SK-N-SH (cell line): ENCODE results near the gene RAVER1. TPM values are rescaled to one million over a fixed set of nuclear protein-coding genes. Genes with fewer than 3 reads are reported as not detected.

Experiments used
- CTCF ChIA-PET: fragments of 300-600, 350-600 bp; formaldehyde crosslinking; extraction: SDS; loops from one replicate; lab custom pipeline; 2021; lab: Yijun Ruan, JAX
- POLR2A ChIA-PET: fragments of 350-600 bp; sonication (Branson Sonifier 250); formaldehyde crosslinking; extraction: SDS; loops from one replicate; lab custom pipeline; 2020; ENCODE audit warnings: antibody characterized with exemption, inconsistent platforms; lab: Yijun Ruan, JAX
- DNase-seq: peaks from one replicate; pipeline ENCODE4 v3.0.0; 2012
- H2AFZ ChIP-seq: fragments of 200-600 bp; sonication (generic); 2 replicates; pipeline ENCODE4 v1.8.1; 2016; ENCODE audit warnings: antibody characterized with exemption, mild to moderate bottlenecking, low read depth
- H3F3A ChIP-seq: fragments of 200-600 bp; sonication (generic); replicated peaks from 2 replicates; pipeline ENCODE3; 2016; ENCODE audit warnings: antibody characterized with exemption, mild to moderate bottlenecking; ENCODE audit not compliant: insufficient read depth
- H3K27ac ChIP-seq, 2 experiments: fragments of 200-500 bp in 1 of 2; fragments of 200-600 bp in 1 of 2; sonication (Bioruptor generic) in 1 of 2; sonication (generic), shearing (Covaris generic) in 1 of 2; 2 replicates each; pipeline versions ENCODE4 v1.5.1 to v1.6.1; 2014 to 2016; ENCODE audit warnings: low read depth in 2 of 2, inconsistent platforms in 1 of 2, low read length in 1 of 2, mild to moderate bottlenecking in 1 of 2, mixed read lengths in 1 of 2
- H3K27me3 ChIP-seq: fragments of 200-600 bp; sonication (generic), shearing (Covaris generic); 2 replicates; pipeline ENCODE4 v1.6.1; 2016; ENCODE audit warnings: mixed run types; ENCODE audit not compliant: insufficient read depth
- H3K36me3 ChIP-seq, 2 experiments: fragments of 200-500 bp in 1 of 2; fragments of 200-600 bp in 1 of 2; sonication (Bioruptor generic) in 1 of 2; sonication (generic) in 1 of 2; replicated peaks in 1 of 2; 2 replicates each; pipeline versions ENCODE3 to v1.5.1; 2014 to 2016; ENCODE audit warnings: low read length in 1 of 2, mild to moderate bottlenecking in 1 of 2; ENCODE audit not compliant: insufficient read depth in 2 of 2, control insufficient read depth in 1 of 2
- H3K4me1 ChIP-seq, 2 experiments: fragments of 200-500 bp in 1 of 2; fragments of 200-600 bp in 1 of 2; sonication (Bioruptor generic) in 1 of 2; sonication (generic), shearing (Covaris generic) in 1 of 2; 2 replicates each; pipeline versions ENCODE4 v1.5.1 to v1.6.1; 2014 to 2016; ENCODE audit warnings: low read depth in 1 of 2, low read length in 1 of 2, mixed run types in 1 of 2; ENCODE audit not compliant: insufficient read depth in 2 of 2, control insufficient read depth in 1 of 2
- H3K4me2 ChIP-seq: fragments of 200-600 bp; sonication (generic), shearing (Covaris generic); 2 replicates; pipeline ENCODE4 v1.6.1; 2017; ENCODE audit warnings: mixed run types
- H3K4me3 ChIP-seq, 2 experiments: fragments of 200-500 bp in 1 of 2; fragments of 200-600 bp in 1 of 2; sonication (Bioruptor generic) in 1 of 2; sonication (generic), shearing (Covaris generic) in 1 of 2; 2 replicates each; pipeline versions ENCODE4 v1.5.1 to v1.8.1; 2014 to 2016; ENCODE audit warnings: low read depth in 2 of 2, inconsistent platforms in 1 of 2, low read length in 1 of 2, mild to moderate bottlenecking in 1 of 2, mixed read lengths in 1 of 2, moderate library complexity in 1 of 2
- H3K79me2 ChIP-seq: fragments of 200-600 bp; sonication (generic); 2 replicates; pipeline ENCODE4 v1.8.1; 2017; ENCODE audit warnings: mild to moderate bottlenecking; ENCODE audit not compliant: insufficient read depth
- H3K9ac ChIP-seq: fragments of 200-600 bp; sonication (generic); 2 replicates; pipeline ENCODE4 v1.6.1; 2017; ENCODE audit warnings: mixed run types
- H3K9me2 ChIP-seq: fragments of 200-600 bp; sonication (generic); 2 replicates; pipeline ENCODE4 v1.6.1; 2017; ENCODE audit warnings: mixed run types
- H3K9me3 ChIP-seq: fragments of 200-600 bp; sonication (generic); 2 replicates; pipeline ENCODE4 v1.6.1; 2017; ENCODE audit warnings: mixed run types, mild to moderate bottlenecking, moderate library complexity
- H4K20me1 ChIP-seq: fragments of 200-600 bp; sonication (generic); 2 replicates; pipeline ENCODE4 v1.6.1; 2017; ENCODE audit warnings: mild to moderate bottlenecking, mixed run types; ENCODE audit not compliant: insufficient read depth
- EP300 ChIP-seq, 2 experiments: IDR thresholded peaks; 2 replicates each; pipeline versions ENCODE4 v1.4.0 to v1.6.1; 2012; ENCODE audit warnings: borderline replicate concordance in 1 of 2, low read depth in 1 of 2, low read length in 1 of 2
- FOXM1 ChIP-seq: IDR thresholded peaks from 2 replicates; pipeline ENCODE4 v1.4.0; 2012; ENCODE audit warnings: low read depth, mild to moderate bottlenecking
- GATA2 ChIP-seq: sonication (generic); formaldehyde crosslinking; IDR thresholded peaks from 2 replicates; pipeline ENCODE4 v1.5.0; 2020; ENCODE audit warnings: mild to moderate bottlenecking, missing genetic modification reagents
- MXI1 ChIP-seq: IDR thresholded peaks from 2 replicates; pipeline ENCODE4 v1.6.1; 2012; ENCODE audit warnings: mild to moderate bottlenecking, low read depth, low read length, improper control_type of control experiment
- PBX3 ChIP-seq: IDR thresholded peaks from 2 replicates; pipeline ENCODE4; 2012
- POLR2AphosphoS5 ChIP-seq: IDR thresholded peaks from 2 replicates; pipeline ENCODE4 v1.6.1; 2012; ENCODE audit warnings: low read depth, low read length
- USF1 ChIP-seq: IDR thresholded peaks from 2 replicates; pipeline ENCODE4 v1.4.0; 2012; ENCODE audit warnings: low read depth, borderline replicate concordance
- WGBS: methylation state at CpG from one replicate; pipeline ENCODE4 v1.1.6; 2017; ENCODE audit warnings: low lambda C conversion rate; 5-methylcytosine and 5-hydroxymethylcytosine counted together
- polyA plus RNA-seq, 3 experiments: library from polyadenylated mRNA; depleted of rRNA; stranded (reverse); fragments of >200 nt; gene quantifications; 2 replicates each; pipeline ENCODE4 v1.2.3, GENCODE V29; 2012

Gene RAVER1
- polyA plus RNA-seq, 1 of the 3 experiments (the other 2 are of a cell fraction), result 8.2 TPM

GRCh38 chr19:10284960-10285278 lies 48.4 kb downstream of the RAVER1 start:
- H3K4me1 ChIP-seq, result peaks cover 0 to 10% of the 10 kb centered on the region in 2 experiments; a peak in 1 of 4 replicates
- H3K36me3 ChIP-seq, result no peaks in the 10 kb centered on the region
- no peaks in the 10 kb centered on the region for H3K79me2 ChIP-seq
- 100% methylated on average over 6 of the region's 13 CpGs for WGBS
- H3K27ac ChIP-seq, result no peak overlapping the region
- H3F3A ChIP-seq, result peaks cover 11% of the 10 kb centered on the region
- H3K4me3 ChIP-seq, result no peak overlapping the region
- POLR2A ChIA-PET, result no interaction called here
- CTCF ChIA-PET, result interaction anchor here (0.8 to 7.4 kb wide), 4 partner anchors 16 to 415 kb away, joined by 3 to 65 read pairs (median 19); partner anchors contain the start of gene ICAM1
- H3K9ac ChIP-seq, result no peak overlapping the region
- H3K9me3 ChIP-seq, result no peaks in the 10 kb centered on the region
- TF ChIP-seq USF1 (no peak), GATA2 (no peak), POLR2AphosphoS5 (no peak), EP300 (IDR thresholded peaks at IDR 0.05; ENCODE audit: borderline replicate concordance in 1 of 2, low read depth in 1 of 2, low read length in 1 of 2) (no peak), FOXM1 (no peak)
- TF ChIP-seq, all 33 proteins: peak for 0
- DNase-seq, result no peak
- Histone ChIP-seq H3K9me2 (no peaks in the 10 kb centered on the region), H4K20me1 (no peaks in the 10 kb centered on the region), H3K27me3 (no peaks in the 10 kb centered on the region; the same call in 1 of the 2 replicates), H2AFZ (no peak overlapping the region), H3K4me2 (no peak overlapping the region)

- no peak for DNase-seq
- ChIA-PET POLR2A (interaction anchor here (1.3 kb wide), 1 partner anchor 7 kb away, joined by 3 read pairs; no protein-coding TSS in a partner anchor), CTCF (interaction anchor here (0.8 to 7.4 kb wide), 4 partner anchors 15 to 416 kb away, joined by 3 to 65 read pairs (median 5); partner anchors contain the start of gene ICAM1)
- Histone ChIP-seq H3K27me3 (no peaks in the 10 kb centered on the region; the same call in 1 of the 2 replicates), H3K27ac (no peak overlapping the region), H3K9me3 (no peaks in the 10 kb centered on the region), H3K4me2 (no peak overlapping the region), H4K20me1 (no peaks in the 10 kb centered on the region), H3K9ac (no peak overlapping the region), H3K36me3 (no peaks in the 10 kb centered on the region), H3K9me2 (no peaks in the 10 kb centered on the region), H3K4me1 (peaks cover 0 to 7% of the 10 kb centered on the region in 2 experiments; a peak in 1 of 4 replicates), H3F3A (peaks cover 11% of the 10 kb centered on the region)
- 91% methylated on average over 24 of the region's 34 CpGs for WGBS
- TF ChIP-seq MXI1 (no peak), PBX3 (no peak)
- TF ChIP-seq, all 33 proteins: peak for 0
- no peaks in the 10 kb centered on the region for H3K79me2 ChIP-seq
- H2AFZ ChIP-seq, result no peak overlapping the region
- H3K4me3 ChIP-seq, result no peak overlapping the region
These were observed 49.0 kb downstream of the RAVER1 start for GRCh38 chr19:10284065-10284959.
